ENCODE results near the gene RPRM. TPM values are rescaled to one million over a fixed set of nuclear protein-coding genes. Genes with fewer than 3 reads are reported as not detected.

RPRM gene
- total RNA-seq, 4 donors from 2014 or later: 0.54 to 0.85 TPM; not detected in 2

DNA sequence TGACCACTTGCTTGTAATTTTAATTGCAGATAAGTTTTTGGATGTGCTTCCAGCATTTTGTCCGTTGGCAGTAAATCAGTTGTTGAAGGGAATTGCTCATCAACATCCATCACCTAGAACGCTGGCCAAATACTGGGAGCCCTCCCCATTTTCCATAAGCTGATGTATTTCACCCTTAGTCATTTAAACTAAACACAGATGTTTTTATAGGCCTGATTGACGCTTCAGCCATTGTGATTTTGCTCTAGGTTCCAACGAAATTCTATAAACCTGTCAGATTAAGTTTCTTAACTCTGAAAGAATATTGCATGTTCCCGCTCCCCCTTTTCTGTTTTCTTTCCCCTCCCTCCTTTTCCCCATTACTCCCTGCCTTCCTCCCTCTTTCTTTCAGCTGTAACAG is 1.0 kb upstream of the RPRM start:
- Histone ChIP-seq H3K36me3 (no peaks in the 10 kb centered on the region), H3K27me3 (peaks cover 0 to 9% of the 10 kb centered on the region in 2 donors), H3K9me3 (no peaks in the 10 kb centered on the region), H3K4me1 (peaks cover 0 to 23% (median 1%) of the 10 kb centered on the region in 4 donors), H3K4me3 (no peak overlapping the region), H3K27ac (no peak overlapping the region)
- no peak for DNase-seq
- TF ChIP-seq POLR2A (IDR thresholded peaks at IDR 0.05): no peak
- TF ChIP-seq, protein P1, sequence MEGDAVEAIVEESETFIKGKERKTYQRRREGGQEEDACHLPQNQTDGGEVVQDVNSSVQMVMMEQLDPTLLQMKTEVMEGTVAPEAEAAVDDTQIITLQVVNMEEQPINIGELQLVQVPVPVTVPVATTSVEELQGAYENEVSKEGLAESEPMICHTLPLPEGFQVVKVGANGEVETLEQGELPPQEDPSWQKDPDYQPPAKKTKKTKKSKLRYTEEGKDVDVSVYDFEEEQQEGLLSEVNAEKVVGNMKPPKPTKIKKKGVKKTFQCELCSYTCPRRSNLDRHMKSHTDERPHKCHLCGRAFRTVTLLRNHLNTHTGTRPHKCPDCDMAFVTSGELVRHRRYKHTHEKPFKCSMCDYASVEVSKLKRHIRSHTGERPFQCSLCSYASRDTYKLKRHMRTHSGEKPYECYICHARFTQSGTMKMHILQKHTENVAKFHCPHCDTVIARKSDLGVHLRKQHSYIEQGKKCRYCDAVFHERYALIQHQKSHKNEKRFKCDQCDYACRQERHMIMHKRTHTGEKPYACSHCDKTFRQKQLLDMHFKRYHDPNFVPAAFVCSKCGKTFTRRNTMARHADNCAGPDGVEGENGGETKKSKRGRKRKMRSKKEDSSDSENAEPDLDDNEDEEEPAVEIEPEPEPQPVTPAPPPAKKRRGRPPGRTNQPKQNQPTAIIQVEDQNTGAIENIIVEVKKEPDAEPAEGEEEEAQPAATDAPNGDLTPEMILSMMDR (IDR thresholded peaks at IDR 0.05): no peak

DNA sequence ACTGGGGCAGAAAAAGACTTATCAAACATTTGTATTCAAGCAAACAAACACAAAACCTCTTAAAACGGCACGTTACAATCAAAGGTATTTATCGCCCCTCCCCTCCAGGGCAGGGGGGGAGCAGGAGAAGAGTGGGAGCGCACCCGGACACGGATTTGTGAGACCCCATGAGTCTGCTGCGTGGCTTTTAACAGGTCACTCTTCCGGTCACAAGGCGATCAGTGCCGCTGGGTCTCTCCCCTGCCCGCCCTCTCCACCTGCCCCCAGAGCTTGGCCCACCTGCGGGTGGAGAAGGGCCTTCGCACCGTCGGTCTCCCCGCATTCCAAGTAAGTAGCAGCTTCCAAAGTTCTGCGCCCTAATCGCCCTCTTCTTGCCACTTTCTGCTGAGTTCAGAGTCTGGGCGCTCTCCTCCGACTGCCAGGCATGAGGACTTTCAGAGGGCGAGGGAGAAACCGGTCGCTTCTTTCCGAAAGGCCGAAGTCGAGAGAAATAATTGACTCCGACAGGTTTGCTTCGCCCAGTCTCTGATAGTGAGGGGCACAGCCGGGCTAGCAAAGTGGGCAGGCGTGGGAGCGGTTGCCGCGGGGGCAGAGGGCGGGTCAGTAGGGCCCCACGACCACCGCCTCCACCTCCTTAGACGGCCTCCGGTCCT is 800 bp downstream of the RPRM start:
- Histone ChIP-seq H3K36me3 (no peaks in the 10 kb centered on the region), H3K4me1 (peaks cover 0 to 23% (median 1%) of the 10 kb centered on the region in 4 donors), H3K4me3 (peak overlapping the region in 3 of 4 donors; percentile 39 to 51 (median 44)), H3K27me3 (peaks cover 0 to 9% of the 10 kb centered on the region in 2 donors), H3K9me3 (no peaks in the 10 kb centered on the region), H3K27ac (no peak overlapping the region)
- peak in 1 of 3 donors; percentile 49 for DNase-seq
- TF ChIP-seq, protein P1 (IDR thresholded peaks at IDR 0.05): no peak
- no peak for TF ChIP-seq POLR2A (IDR thresholded peaks at IDR 0.05)

DNA sequence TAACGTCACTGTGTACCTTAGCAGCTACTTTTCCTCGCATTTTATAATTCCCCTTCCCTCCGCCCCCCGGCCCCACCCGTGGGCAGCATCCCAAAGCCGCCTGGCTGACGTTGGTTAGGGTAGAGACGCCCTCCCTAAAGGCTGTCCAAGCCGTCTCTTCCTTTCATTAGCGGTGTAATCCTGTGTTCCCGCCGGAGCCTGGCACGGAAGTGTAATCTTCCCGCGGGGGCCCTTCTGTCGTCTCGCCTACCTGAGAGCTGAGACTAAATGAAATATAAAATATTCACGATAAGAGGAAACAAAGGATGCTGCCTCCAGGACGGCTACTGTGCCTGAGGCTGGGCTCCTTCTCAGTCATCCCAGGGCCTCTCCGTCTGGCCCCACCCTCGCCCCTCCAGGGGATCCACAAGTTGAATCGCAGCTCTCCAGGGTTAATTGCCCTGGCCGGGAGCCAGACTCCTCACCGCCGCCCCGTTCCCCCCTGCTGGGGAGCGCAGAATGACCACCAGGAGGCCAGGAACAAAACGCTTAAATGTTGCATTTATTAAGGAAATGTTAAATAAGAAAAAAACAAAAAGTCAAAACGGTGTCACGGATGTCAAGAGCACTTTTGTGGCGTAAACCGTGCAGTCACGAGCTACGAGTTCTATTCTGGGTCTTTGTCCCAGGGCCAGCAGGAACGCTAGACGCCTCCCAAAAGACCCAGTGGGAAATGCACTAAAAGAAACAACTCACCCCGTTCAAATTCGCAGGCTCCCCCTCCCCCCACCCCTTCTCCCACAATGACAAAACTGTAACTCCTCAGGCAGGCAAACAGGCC is 1.5 kb downstream of the RPRM start:
- TF ChIP-seq, protein P1 (IDR thresholded peaks at IDR 0.05): no peak
- TF ChIP-seq POLR2A (IDR thresholded peaks at IDR 0.05): no peak

DNA sequence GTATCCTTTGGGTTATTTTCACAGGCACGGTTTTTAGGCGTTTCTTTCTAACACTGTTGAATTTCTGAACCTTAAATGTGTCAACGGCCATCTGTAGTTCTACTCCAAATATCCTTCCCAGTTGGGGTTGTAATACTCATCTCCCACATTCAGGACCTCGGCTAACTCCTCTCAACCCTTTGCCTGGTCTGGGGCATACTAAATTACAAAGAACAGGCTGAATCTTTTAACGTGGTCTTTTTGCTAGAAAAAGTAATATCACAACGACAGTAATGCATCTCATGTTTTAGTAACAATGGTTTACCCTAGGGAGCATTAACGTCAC is 2.1 kb downstream of the RPRM start:
- DNase-seq: no peak
- peaks cover 0 to 9% of the 10 kb centered on the region in 2 donors for H3K27me3 ChIP-seq
- H3K4me1 ChIP-seq: peaks cover 0 to 23% (median 1%) of the 10 kb centered on the region in 4 donors
- no peaks in the 10 kb centered on the region for H3K9me3 ChIP-seq
- peak overlapping the region in 1 of 4 donors; percentile 44 for H3K4me3 ChIP-seq
- no peaks in the 10 kb centered on the region for H3K36me3 ChIP-seq
- no peak overlapping the region for H3K27ac ChIP-seq
- TF ChIP-seq POLR2A (IDR thresholded peaks at IDR 0.05): no peak
- TF ChIP-seq, protein P1 (IDR thresholded peaks at IDR 0.05): no peak

More for the DNA sequence above, 1.5 kb downstream of the RPRM start:
- no peaks in the 10 kb centered on the region for H3K36me3 ChIP-seq
- H3K9me3 ChIP-seq: no peaks in the 10 kb centered on the region
- peaks cover 0 to 9% of the 10 kb centered on the region in 2 donors for H3K27me3 ChIP-seq
- H3K4me3 ChIP-seq: peak overlapping the region in 1 of 4 donors; percentile 44
- H3K27ac ChIP-seq: no peak overlapping the region
- peaks cover 0 to 23% (median 1%) of the 10 kb centered on the region in 4 donors for H3K4me1 ChIP-seq
- peak in 1 of 3 donors; percentile 37 for DNase-seq

DNA sequence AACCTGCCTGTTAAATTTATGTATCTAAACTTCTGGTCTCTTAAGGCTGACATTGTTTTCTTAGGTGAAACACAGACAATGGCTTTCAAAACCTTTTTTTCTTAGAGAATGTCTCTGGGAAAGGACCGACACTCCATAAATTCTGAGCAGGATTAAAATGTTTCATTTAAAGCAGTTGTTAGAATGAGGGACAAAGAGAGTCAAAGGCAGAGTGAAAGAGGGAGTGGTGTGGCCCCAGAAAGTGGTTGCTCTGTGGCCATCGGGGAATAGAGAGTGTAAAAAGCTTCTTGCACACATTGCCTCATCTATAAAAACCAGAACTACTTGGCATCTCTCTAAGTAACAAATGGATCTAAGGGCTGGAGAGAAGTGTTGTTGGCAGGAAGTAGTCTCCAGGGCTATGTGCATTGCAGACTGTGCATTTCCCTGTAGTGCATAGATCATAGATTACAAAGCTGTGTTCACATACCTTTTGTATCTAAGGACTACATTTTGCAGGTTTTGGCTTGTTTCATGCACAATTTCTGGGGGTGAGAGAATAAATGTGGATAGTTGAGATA is 3.6 kb downstream of the RPRM start:
- no peaks in the 10 kb centered on the region for H3K36me3 ChIP-seq
- H3K4me1 ChIP-seq: peaks cover 0 to 23% (median 1%) of the 10 kb centered on the region in 4 donors
- no peak for TF ChIP-seq POLR2A (IDR thresholded peaks at IDR 0.05)
- TF ChIP-seq, protein P1 (IDR thresholded peaks at IDR 0.05): no peak
- H3K27ac ChIP-seq: no peak overlapping the region
- no peak overlapping the region for H3K4me3 ChIP-seq
- peaks cover 0 to 9% of the 10 kb centered on the region in 2 donors for H3K27me3 ChIP-seq
- no peak for DNase-seq
- H3K9me3 ChIP-seq: no peaks in the 10 kb centered on the region
